ENCODE results near the gene PTOV1. TPM values are rescaled to one million over a fixed set of nuclear protein-coding genes. Genes with fewer than 3 reads are reported as not detected.

Gene PTOV1
- total RNA-seq, 4 donors from 2014 or later: 52.9 to 89.1 (median 60.0) TPM

DNA sequence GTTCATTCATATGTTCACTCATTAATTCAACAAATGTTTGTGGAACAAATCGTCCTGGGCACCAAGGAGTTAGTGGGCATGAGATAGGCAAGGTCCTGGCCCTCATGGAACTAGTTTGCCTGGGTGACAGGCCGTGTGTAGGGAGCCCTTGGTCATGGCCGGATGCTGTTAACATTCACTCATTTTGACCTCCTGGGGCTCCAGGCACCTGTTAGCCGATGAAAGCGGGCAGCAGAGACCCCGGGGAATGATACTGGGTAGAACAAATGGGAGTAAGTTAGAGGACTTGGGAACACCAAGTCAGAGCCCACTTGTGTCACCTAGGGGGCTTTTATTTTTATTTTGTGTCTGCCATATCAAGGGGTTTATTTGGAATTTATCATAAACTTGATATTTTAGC lies 26.3 kb upstream of the PTOV1 start:
- WGBS, 2 donors (ENCODE audit: low coverage in 1 of 2): 80 to 83% methylated on average over 5 of the region's 6 CpGs
- peaks cover 0 to 64% of the 10 kb centered on the region in 2 donors for H3K36me3 ChIP-seq
- no peak for TF ChIP-seq EP300 (IDR thresholded peaks at IDR 0.05)
- TF ChIP-seq, protein P1, sequence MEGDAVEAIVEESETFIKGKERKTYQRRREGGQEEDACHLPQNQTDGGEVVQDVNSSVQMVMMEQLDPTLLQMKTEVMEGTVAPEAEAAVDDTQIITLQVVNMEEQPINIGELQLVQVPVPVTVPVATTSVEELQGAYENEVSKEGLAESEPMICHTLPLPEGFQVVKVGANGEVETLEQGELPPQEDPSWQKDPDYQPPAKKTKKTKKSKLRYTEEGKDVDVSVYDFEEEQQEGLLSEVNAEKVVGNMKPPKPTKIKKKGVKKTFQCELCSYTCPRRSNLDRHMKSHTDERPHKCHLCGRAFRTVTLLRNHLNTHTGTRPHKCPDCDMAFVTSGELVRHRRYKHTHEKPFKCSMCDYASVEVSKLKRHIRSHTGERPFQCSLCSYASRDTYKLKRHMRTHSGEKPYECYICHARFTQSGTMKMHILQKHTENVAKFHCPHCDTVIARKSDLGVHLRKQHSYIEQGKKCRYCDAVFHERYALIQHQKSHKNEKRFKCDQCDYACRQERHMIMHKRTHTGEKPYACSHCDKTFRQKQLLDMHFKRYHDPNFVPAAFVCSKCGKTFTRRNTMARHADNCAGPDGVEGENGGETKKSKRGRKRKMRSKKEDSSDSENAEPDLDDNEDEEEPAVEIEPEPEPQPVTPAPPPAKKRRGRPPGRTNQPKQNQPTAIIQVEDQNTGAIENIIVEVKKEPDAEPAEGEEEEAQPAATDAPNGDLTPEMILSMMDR (IDR thresholded peaks at IDR 0.05): no peak
- TF ChIP-seq POLR2AphosphoS5 (IDR thresholded peaks at IDR 0.05): no peak
- no peak for TF ChIP-seq POLR2A (IDR thresholded peaks at IDR 0.05)

DNA sequence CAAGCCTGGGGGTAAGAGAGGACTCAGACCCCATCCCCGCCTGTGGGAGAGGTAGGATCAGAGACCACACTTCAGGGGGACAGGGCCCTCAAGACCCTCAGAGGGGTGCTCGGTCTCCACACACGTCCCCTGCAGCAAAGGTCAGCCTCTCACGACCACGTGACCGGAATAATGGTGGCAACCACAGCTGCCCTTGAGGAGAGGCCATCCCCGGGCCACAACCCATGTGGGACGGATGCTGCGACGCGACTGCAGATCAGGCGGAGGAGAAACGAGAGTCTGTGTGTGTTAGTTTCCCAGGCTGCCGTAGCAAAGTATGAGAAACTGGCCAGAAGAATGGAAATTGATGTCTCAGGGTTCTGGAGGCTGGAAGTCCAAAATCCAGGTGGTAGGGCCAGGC lies 23.9 kb upstream of the PTOV1 start:
- 79 to 95% methylated on average over 4 to 6 of the region's 14 CpGs for WGBS, 2 donors (ENCODE audit: low coverage in 1 of 2)
- Histone ChIP-seq H3K9me3 (no peaks in the 10 kb centered on the region), H3K36me3 (peaks cover 0 to 78% of the 10 kb centered on the region in 2 donors), H3K4me3 (no peak overlapping the region), H3K4me1 (no peaks in the 10 kb centered on the region), H3K27ac (no peak overlapping the region), H3K27me3 (no peaks in the 10 kb centered on the region)
- TF ChIP-seq POLR2AphosphoS5 (IDR thresholded peaks at IDR 0.05): no peak
- no peak for TF ChIP-seq EP300 (IDR thresholded peaks at IDR 0.05)
- TF ChIP-seq POLR2A (IDR thresholded peaks at IDR 0.05): no peak
- TF ChIP-seq, protein P1 (IDR thresholded peaks at IDR 0.05): no peak
- no peak for ATAC-seq

More for the DNA sequence above, 26.3 kb upstream of the PTOV1 start:
- Histone ChIP-seq H3K4me1 (peaks cover 0 to 8% (median 0%) of the 10 kb centered on the region in 3 donors), H3K27me3 (no peaks in the 10 kb centered on the region), H3K9me3 (no peaks in the 10 kb centered on the region), H3K4me3 (no peak overlapping the region), H3K27ac (no peak overlapping the region)
- ATAC-seq: no peak

DNA sequence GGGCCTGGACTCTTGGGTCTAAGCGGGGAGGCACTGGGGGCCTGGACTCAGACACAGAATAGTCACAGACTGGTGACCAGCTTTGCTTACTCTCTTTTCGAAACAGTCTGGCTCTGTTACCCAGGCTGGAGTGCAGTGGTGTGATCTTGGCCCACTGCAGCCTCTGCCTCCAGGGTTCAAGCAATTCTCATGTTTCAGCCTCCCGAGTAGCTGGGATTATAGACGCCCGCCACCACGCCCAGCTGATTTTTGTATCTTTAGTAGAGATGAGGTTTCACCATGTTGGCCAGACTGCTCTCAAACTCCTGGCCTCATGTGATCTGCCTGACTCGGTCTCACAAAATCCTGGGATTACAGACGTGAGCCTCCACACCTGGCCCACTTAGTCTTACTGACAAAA lies 21.8 kb upstream of the PTOV1 start:
- Histone ChIP-seq H3K9me3 (no peaks in the 10 kb centered on the region), H3K4me3 (no peak overlapping the region), H3K36me3 (peaks cover 0 to 84% of the 10 kb centered on the region in 2 donors), H3K4me1 (no peaks in the 10 kb centered on the region), H3K27me3 (no peaks in the 10 kb centered on the region), H3K27ac (no peak overlapping the region)
- 89% methylated on average over 5 of the region's 8 CpGs; no CpG with 5 or more reads in 1 of the 2 donors for WGBS, 2 donors (ENCODE audit: low coverage in 1 of 2)
- ATAC-seq: no peak
- no peak for TF ChIP-seq POLR2AphosphoS5 (IDR thresholded peaks at IDR 0.05)
- no peak for TF ChIP-seq POLR2A (IDR thresholded peaks at IDR 0.05)
- TF ChIP-seq, protein P1 (IDR thresholded peaks at IDR 0.05): no peak
- TF ChIP-seq EP300 (IDR thresholded peaks at IDR 0.05): no peak

DNA sequence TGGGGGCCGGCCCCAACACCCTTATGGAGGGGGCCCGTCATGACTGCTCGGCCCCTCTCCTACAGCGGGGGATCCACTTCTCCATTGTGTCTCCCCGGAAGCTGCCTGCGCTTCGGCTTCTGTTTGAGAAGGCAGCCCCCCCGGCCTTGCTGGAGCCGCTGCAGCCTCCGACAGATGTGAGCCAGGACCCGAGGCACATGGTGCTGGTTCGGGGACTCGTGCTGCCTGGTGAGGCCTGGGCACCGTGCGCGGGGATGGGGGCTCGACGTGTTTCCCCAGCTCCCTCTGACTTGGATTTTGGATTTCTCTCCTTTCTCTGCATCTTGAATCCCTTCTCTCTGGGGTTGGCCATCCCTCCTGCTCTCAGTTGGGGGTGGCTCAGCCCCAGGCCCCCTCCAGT lies 21.2 kb upstream of the PTOV1 start:
- no peaks in the 10 kb centered on the region for H3K27me3 ChIP-seq
- 100% methylated on average over 2 of the region's 18 CpGs; no CpG with 5 or more reads in 1 of the 2 donors for WGBS, 2 donors (ENCODE audit: low coverage in 1 of 2)

DNA sequence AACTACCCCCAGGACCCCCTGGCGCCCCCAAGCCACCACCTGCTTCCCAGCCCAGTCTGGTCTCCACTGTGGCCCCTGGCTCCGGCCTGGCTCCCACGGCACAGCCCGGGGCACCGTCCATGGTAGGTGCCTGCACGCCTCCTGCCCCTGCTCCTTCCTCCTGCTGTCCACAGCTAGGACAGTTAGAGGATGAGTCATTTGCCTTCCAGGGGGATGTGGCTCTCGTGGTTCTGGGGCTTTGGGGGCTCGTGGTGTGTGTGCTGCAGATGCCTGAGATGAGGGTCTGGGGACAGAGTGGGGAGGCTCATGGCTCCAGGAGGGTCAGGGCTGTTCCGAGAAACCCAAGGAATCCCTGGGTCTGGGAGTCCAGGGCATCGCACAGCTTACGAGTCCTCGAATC lies 20.2 kb upstream of the PTOV1 start:
- Histone ChIP-seq H3K27ac (no peak overlapping the region), H3K36me3 (peaks cover 0 to 92% of the 10 kb centered on the region in 2 donors), H3K4me3 (no peak overlapping the region), H3K4me1 (no peaks in the 10 kb centered on the region), H3K27me3 (no peaks in the 10 kb centered on the region), H3K9me3 (no peaks in the 10 kb centered on the region)
- TF ChIP-seq POLR2AphosphoS5 (IDR thresholded peaks at IDR 0.05) (no peak), EP300 (IDR thresholded peaks at IDR 0.05) (no peak), POLR2A (IDR thresholded peaks at IDR 0.05) (no peak)
- TF ChIP-seq, protein P1 (IDR thresholded peaks at IDR 0.05): no peak
- WGBS, 2 donors (ENCODE audit: low coverage in 1 of 2): no CpG with 5 or more reads among the region's 12 CpGs
- no peak for ATAC-seq

More for the DNA sequence above, 21.2 kb upstream of the PTOV1 start:
- no peak overlapping the region for H3K27ac ChIP-seq
- H3K9me3 ChIP-seq: no peaks in the 10 kb centered on the region
- no peak overlapping the region for H3K4me3 ChIP-seq
- H3K36me3 ChIP-seq: peaks cover 0 to 84% of the 10 kb centered on the region in 2 donors
- no peak for TF ChIP-seq POLR2AphosphoS5 (IDR thresholded peaks at IDR 0.05)
- no peak for ATAC-seq
- H3K4me1 ChIP-seq: no peaks in the 10 kb centered on the region

Data from gastroesophageal sphincter (tissue), 4 donors.